ENCODE data around the gene CCDC68.

DNA sequence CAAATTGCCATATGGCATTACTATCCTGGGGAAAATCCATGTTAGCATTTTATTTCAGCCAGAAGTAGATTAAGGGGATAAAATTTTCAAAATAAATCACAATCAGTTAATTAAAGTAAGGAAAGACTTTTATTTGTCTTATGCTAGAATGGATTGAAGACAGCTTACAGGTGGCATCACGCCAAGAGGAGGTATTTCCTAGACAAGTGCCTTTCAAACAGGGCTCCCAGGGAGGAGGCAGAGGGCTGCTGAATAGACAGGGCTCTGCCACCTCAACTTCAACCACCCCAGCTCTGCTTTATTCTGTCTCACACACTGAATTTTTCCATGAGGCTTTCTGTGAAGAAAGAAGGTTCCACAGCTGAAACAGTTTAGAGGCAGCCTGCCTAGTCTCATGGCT lies 12.2 kb downstream of the CCDC68 start:
- TF ChIP-seq, protein P1, sequence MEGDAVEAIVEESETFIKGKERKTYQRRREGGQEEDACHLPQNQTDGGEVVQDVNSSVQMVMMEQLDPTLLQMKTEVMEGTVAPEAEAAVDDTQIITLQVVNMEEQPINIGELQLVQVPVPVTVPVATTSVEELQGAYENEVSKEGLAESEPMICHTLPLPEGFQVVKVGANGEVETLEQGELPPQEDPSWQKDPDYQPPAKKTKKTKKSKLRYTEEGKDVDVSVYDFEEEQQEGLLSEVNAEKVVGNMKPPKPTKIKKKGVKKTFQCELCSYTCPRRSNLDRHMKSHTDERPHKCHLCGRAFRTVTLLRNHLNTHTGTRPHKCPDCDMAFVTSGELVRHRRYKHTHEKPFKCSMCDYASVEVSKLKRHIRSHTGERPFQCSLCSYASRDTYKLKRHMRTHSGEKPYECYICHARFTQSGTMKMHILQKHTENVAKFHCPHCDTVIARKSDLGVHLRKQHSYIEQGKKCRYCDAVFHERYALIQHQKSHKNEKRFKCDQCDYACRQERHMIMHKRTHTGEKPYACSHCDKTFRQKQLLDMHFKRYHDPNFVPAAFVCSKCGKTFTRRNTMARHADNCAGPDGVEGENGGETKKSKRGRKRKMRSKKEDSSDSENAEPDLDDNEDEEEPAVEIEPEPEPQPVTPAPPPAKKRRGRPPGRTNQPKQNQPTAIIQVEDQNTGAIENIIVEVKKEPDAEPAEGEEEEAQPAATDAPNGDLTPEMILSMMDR (IDR thresholded peaks at IDR 0.05): no peak
- no peak for TF ChIP-seq POLR2A (IDR thresholded peaks at IDR 0.05)
